DND-41 (cell line): ENCODE data around the gene TBC1D2B.

ENCODE experiments used
- CTCF ChIP-seq: IDR thresholded peaks from 2 replicates; pipeline ENCODE4 v1.5.1; 2012; ENCODE audit warnings: borderline replicate concordance, low read length, moderate library complexity, mild to moderate bottlenecking; ENCODE audit not compliant: poor library complexity, severe bottlenecking; ENCODE audit errors: extremely low read depth
- EZH2 ChIP-seq: IDR thresholded peaks from 3 replicates; pipeline ENCODE4 v1.6.1; 2012; ENCODE audit warnings: borderline replicate concordance, low read depth, mild to moderate bottlenecking, moderate library complexity, low read length, inconsistent platforms; ENCODE audit not compliant: severe bottlenecking

DNA sequence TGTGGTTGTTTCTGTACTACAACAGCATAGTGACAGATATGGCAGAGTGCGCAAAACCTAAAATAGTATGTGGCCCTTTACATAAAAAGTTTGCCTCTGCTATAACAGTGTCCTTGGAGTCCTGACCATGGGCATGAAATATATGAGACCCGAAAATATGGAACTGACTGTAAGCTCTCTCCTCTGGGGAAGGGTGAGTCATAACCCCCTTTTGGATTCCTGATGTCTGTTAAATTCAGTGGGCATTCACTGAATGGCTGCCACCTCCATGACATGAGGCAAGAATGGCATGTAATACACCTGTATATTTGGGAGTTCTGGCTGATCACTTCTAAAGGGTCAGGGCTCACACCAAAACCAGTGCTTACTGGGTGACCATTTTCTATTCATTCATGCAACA is 6.1 kb downstream of the TBC1D2B start:
- TF ChIP-seq EZH2 (no peak), CTCF (no peak)
